Sigmoid colon (tissue), 4 donors: ENCODE data around the gene NUBP2.

Experiments
- CTCF ChIP-seq, 4 experiments: fragments of 450-650 bp in 3 of 4; fragments of 200-600 bp in 1 of 4; IDR thresholded peaks; one replicate each; pipeline ENCODE4 v1.5.1; 2016 to 2019; ENCODE audit warnings: antibody characterized with exemption in 4 of 4, mild to moderate bottlenecking in 3 of 4, moderate library complexity in 2 of 4
- POLR2A ChIP-seq, 2 donors: fragments of 450-650 bp; IDR thresholded peaks; one replicate each; pipeline ENCODE4 v1.6.1; 2016; ENCODE audit warnings: antibody characterized with exemption in 2 of 2, mild to moderate bottlenecking in 2 of 2, moderate library complexity in 2 of 2
- POLR2AphosphoS5 ChIP-seq, 4 donors: sonication (generic); formaldehyde crosslinking; IDR thresholded peaks; one replicate each; pipeline ENCODE4 v1.6.1; 2017; ENCODE audit warnings: antibody characterized with exemption in 4 of 4

DNA sequence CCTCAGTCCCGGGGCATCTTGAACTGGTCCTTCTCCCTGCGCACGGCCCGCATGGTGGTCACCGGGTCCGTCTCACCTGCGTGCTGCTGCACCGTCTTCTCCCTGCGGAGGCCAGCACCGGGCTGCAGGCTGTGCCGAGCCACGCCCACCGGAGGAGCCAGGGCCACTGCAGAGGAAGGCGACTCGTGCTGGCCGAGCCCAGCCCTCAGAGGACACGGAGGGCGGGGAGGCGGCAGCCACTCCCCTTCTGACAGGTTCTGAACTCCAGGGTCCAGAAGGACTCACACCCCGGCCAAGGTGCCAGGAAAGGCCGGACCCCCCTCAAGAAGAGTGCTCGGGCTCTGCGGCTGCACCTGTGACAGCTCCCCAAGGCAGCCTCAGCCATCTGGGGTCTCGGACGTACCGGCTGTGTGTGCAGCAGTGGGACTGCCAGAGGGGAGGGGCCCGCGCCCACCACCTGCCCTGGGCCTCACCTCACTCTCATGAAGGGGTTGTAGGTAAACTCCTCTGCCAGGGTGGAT is 26.6 kb downstream of the NUBP2 start:
- TF ChIP-seq CTCF (IDR thresholded peaks at IDR 0.05) (no peak), POLR2A (IDR thresholded peaks at IDR 0.05) (no peak), POLR2AphosphoS5 (IDR thresholded peaks at IDR 0.05) (no peak)
